A549 (cell line): ENCODE results near the gene IPO13. TPM values are rescaled to one million over a fixed set of nuclear protein-coding genes. Genes with fewer than 3 reads are reported as not detected.

Experiments used
- ATAC-seq, 2 experiments: fragments of 200-7000 bp in 1 of 2; fragments of >200 bp in 1 of 2; cut with Nextera tagmentation in 1 of 2; cut with Tn5 transposase in 1 of 2; 3 replicates each; pipeline versions ENCODE4 v1.8.0 to v1.9.1; 2018 to 2020; ENCODE audit warnings: mild to moderate bottlenecking in 1 of 2, moderate library complexity in 1 of 2
- CTCF ChIA-PET: fragments of 300-600 bp; sonication (Branson Sonifier 250); formaldehyde crosslinking; extraction: SDS; loops from one replicate; lab custom pipeline; 2021; ENCODE audit warnings: antibody characterized with exemption, inconsistent platforms; lab: Yijun Ruan, JAX
- POLR2A ChIA-PET: fragments of 350-600 bp; formaldehyde crosslinking; extraction: SDS; loops from one replicate; lab custom pipeline; 2021; ENCODE audit warnings: antibody characterized with exemption, inconsistent platforms; lab: Yijun Ruan, JAX
- DNase-seq, 2 experiments: peaks; one replicate each; pipeline versions ENCODE4 v3.0.0 to v3.0.0-alpha.2; 2011 to 2016; ENCODE audit warnings: low read depth in 1 of 2, low spot score in 1 of 2
- FAIRE-seq: peaks from 2 replicates; lab custom pipeline; 2011; peaks lifted over from hg19 to GRCh38; lab: Jason Lieb, UNC
- H3K27ac ChIP-seq, 2 experiments: fragments of >200 bp; sonication (Bioruptor Twin); formaldehyde crosslinking; 3 replicates each; pipeline ENCODE4 v1.5.1; 2016 to 2017
- H3K4me1 ChIP-seq: fragments of >200 bp; sonication (Bioruptor Twin); formaldehyde crosslinking; 3 replicates; pipeline ENCODE4 v1.6.1; 2016
- H3K4me2 ChIP-seq: fragments of >200 bp; sonication (Bioruptor Twin); formaldehyde crosslinking; 3 replicates; pipeline ENCODE4 v1.6.1; 2016
- H3K4me3 ChIP-seq: fragments of >200 bp; sonication (Bioruptor Twin); formaldehyde crosslinking; 3 replicates; pipeline ENCODE4 v1.5.1; 2016
- H3K9me3 ChIP-seq: fragments of >200 bp; sonication (Bioruptor Twin); formaldehyde crosslinking; 3 replicates; pipeline ENCODE4 v1.6.1; 2016
- CBX8 ChIP-seq: fragments of 200-600 bp; sonication (generic); IDR thresholded peaks from 2 replicates; pipeline ENCODE4 v1.6.1; 2016
- ELK1 ChIP-seq: fragments of 150-350 bp; IDR thresholded peaks from 2 replicates; pipeline ENCODE4 v1.6.1; 2014; ENCODE audit warnings: low read depth, mild to moderate bottlenecking, low read length
- EP300 ChIP-seq, 2 experiments: fragments of >200 bp; sonication (Bioruptor Twin); formaldehyde crosslinking; IDR thresholded peaks; 2 replicates in 1 of 2; 3 replicates in 1 of 2; pipeline ENCODE4 v1.6.1; 2016 to 2017
- FOSL2 ChIP-seq, 2 experiments: fragments of 450-650 bp in 1 of 2; fragments of >200 bp in 1 of 2; sonication (Bioruptor Twin) in 1 of 2; formaldehyde crosslinking; IDR thresholded peaks; 2 replicates each; pipeline versions ENCODE4 v1.5.0 to v1.6.1; 2016 to 2020; ENCODE audit warnings: mild to moderate bottlenecking in 1 of 2, moderate library complexity in 1 of 2
- FOXS1 ChIP-seq: fragments of 250-450 bp; sonication (Bioruptor Pico); IDR thresholded peaks from 2 replicates; pipeline ENCODE4 v1.5.0; 2020; ENCODE audit warnings: mild to moderate bottlenecking, moderate library complexity
- HDAC2 ChIP-seq: fragments of 200-600 bp; sonication (generic); IDR thresholded peaks from 2 replicates; pipeline ENCODE4 v1.6.1; 2016
- JUN ChIP-seq, 2 experiments: fragments of >200 bp; sonication (Bioruptor Twin); formaldehyde crosslinking; IDR thresholded peaks; 2 replicates in 1 of 2; 3 replicates in 1 of 2; pipeline ENCODE4 v1.6.1; 2016 to 2017
- KDM5A ChIP-seq: fragments of 200-600 bp; sonication (generic); IDR thresholded peaks from 2 replicates; pipeline ENCODE4 v1.6.1; 2016; ENCODE audit warnings: antibody characterized with exemption, mild to moderate bottlenecking
- MAZ ChIP-seq: fragments of 150-350 bp; IDR thresholded peaks from 2 replicates; pipeline ENCODE4 v1.6.1; 2014; ENCODE audit warnings: antibody characterized with exemption, low read depth, low read length, borderline replicate concordance
- NPAS2 ChIP-seq: fragments of 250-450 bp; sonication (Bioruptor Pico); IDR thresholded peaks from 2 replicates; pipeline ENCODE4 v1.8.0; 2022; ENCODE audit warnings: mild to moderate bottlenecking, moderate library complexity, borderline replicate concordance
- PHF8 ChIP-seq: fragments of 200-600 bp; sonication (generic); IDR thresholded peaks from 2 replicates; pipeline ENCODE4 v1.6.1; 2016; ENCODE audit warnings: low read depth, mild to moderate bottlenecking, antibody characterized with exemption, moderate library complexity, borderline replicate concordance
- POLR2A ChIP-seq: IDR thresholded peaks from 2 replicates; pipeline ENCODE4 v1.6.1; 2012; ENCODE audit warnings: mild to moderate bottlenecking, low read length
- RARB ChIP-seq: fragments of 250-450 bp; sonication (Bioruptor Pico); IDR thresholded peaks from 2 replicates; pipeline ENCODE4 v1.8.0; 2021; ENCODE audit warnings: mild to moderate bottlenecking, moderate library complexity
- WGBS: methylation state at CpG from one replicate; pipeline ENCODE4 v1.1.6; 2017; ENCODE audit errors: missing lambda C conversion rate; 5-methylcytosine and 5-hydroxymethylcytosine counted together
- polyA plus RNA-seq, 4 experiments: library from polyadenylated mRNA; depleted of rRNA in 3 of 4; stranded (reverse); fragments of >200 nt; fragmentation: RNase III in 1 of 4; extraction: RNeasy Plus Mini Kit Qiagen cat#74134 plus additional on column Dnase treatment in 1 of 4; gene quantifications; 2 replicates in 3 of 4; 3 replicates in 1 of 4; pipeline ENCODE4 v1.2.3, GENCODE V29; 2011 to 2017
- TF ChIP-seq, protein P1 (sequence below): fragments of 450-650 bp; IDR thresholded peaks from 2 replicates; pipeline ENCODE4 v1.6.1; 2014; ENCODE audit warnings: antibody characterized with exemption
- TF ChIP-seq, protein P2 (sequence below): fragments of >200 bp; sonication (Bioruptor Twin); formaldehyde crosslinking; IDR thresholded peaks from 3 replicates; pipeline ENCODE4 v1.5.1; 2016
- TF ChIP-seq, protein P3 (sequence below): IDR thresholded peaks from 2 replicates; pipeline ENCODE4 v1.6.1; 2012
- TF ChIP-seq, protein P4 (sequence below): IDR thresholded peaks from 2 replicates; pipeline ENCODE4 v1.6.1; 2012; ENCODE audit warnings: low read depth, borderline replicate concordance
- TF ChIP-seq, protein P5 (sequence below): IDR thresholded peaks from 2 replicates; pipeline ENCODE4 v1.6.1; 2012

Gene IPO13
- polyA plus RNA-seq, 2 of the 4 experiments (the other 2 are of a cell fraction): 8.1 to 15.8 TPM

- POLR2A ChIA-PET: no interaction called here
- DNase-seq (no peak), FAIRE-seq (no peak), ATAC-seq (no peak)
- CTCF ChIA-PET: interaction anchor here (0.5 to 1.9 kb wide), 5 partner anchors 37 to 345 kb away, joined by 4 to 7 read pairs (median 5); no protein-coding TSS in a partner anchor
- Histone ChIP-seq H3K4me2 (peak overlapping the region; percentile 97), H3K27ac (no peak overlapping the region), H3K4me3 (no peak overlapping the region), H3K4me1 (peaks cover 21% of the 10 kb centered on the region; the same call in 2 of the 3 replicates), H3K9me3 (no peaks in the 10 kb centered on the region)
- WGBS: 94% methylated on average over 12 of the region's 17 CpGs
- TF ChIP-seq MAZ: no peak
- no peak for TF ChIP-seq EP300 (IDR thresholded peaks at IDR 0.05)
- TF ChIP-seq, all 56 proteins: peak for 0
Measured at GRCh38 chr1:43971336-43971980, 24.7 kb downstream of the IPO13 start.

DNA sequence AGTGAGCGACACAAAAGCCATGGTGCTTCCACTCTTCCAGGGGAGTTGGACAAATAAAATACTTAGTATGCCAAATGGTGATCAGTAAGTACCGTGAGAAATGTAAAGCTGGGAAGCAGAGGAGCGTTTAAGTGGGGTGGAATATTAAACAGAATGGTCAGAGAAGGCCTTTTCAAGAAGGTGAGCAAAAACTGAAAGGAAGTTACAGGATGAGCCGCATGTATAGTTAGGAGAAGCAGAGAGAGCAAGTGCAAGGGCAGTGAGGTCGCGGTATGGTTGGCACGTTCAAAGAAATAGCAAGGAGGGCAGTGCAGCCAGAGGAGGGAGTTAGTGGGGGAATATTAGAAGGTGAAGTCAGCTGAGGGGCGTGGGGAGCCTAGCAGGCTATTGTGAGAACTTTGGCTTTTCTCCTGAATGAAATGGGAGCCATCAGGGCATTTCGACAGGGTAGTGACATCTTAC lies 27.3 kb downstream of the IPO13 start:
- CTCF ChIA-PET: interaction anchor here (2.2 to 3.1 kb wide), 2 partner anchors 31 to 210 kb away, joined by 6 to 15 read pairs; no protein-coding TSS in a partner anchor

DNA sequence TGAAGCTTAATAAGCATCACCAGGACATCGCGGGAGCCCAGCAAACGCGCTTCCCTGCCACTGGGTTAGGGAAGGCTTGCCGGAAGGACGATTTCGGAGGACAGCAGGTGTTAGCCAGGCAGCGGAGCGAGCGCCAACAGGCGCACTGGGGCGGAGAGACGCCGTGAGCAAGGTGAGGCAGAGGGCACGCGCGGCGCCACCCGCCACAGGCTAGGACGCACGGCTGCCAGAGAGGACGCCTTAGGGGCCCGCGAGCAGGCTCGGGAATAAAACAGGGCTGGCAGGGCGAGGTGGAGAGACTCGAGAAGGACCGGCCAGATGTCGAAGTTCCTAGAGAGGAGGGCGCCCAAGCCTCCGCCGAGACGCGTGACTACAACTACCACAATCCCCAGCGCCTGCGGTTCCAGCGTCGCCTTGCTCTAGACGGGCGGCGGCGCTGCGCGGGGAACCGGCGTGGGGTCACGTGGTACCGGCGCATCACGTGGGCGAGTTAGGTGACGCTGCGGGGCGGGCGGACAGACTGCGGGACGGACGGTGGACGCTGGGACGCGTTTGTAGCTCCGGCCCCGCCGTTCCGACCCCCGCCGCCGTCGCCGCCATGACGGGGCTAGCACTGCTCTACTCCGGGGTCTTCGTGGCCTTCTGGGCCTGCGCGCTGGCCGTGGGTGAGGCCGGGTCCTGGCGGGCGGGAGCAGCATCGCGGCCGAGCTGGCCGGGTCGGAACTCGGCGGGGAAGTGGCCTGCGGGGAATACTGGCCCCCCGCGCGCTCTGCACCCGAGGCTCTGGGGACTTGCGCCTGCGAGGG lies 27.9 kb downstream of the IPO13 start, which contains the start of gene ATP6V0B:
Gene ATP6V0B (plus strand): TSS at position 518 of the 806 bp plus-strand sequence. CDS start 81 bp downstream, at position 599.
- DNase-seq (peak; percentile 87 to 91), ATAC-seq (peak; percentile 73 to 85), FAIRE-seq (no peak)
- H3K27ac ChIP-seq: peak within 1 kb of the TSS; percentile 94 to 95
- ChIA-PET CTCF (interaction anchor here (1.0 to 3.1 kb wide), 6 partner anchors 14 to 211 kb away, joined by 3 to 15 read pairs (median 7); no protein-coding TSS in a partner anchor), POLR2A (interaction anchor here (0.8 to 1.5 kb wide), 2 partner anchors 322 to 324 kb away, joined by 3 to 5 read pairs; partner anchors contain the start of gene KDM4A)
- peaks cover 35% of the 10 kb centered on the region; the same call in 2 of the 3 replicates for H3K4me1 ChIP-seq
- WGBS: 4% methylated on average over 19 of the region's 93 CpGs
- no peaks in the 10 kb centered on the region for H3K9me3 ChIP-seq
- peak within 1 kb of the TSS; percentile 79 for H3K4me2 ChIP-seq
- peak within 1 kb of the TSS; percentile 95 for H3K4me3 ChIP-seq
- TF ChIP-seq, protein P1, sequence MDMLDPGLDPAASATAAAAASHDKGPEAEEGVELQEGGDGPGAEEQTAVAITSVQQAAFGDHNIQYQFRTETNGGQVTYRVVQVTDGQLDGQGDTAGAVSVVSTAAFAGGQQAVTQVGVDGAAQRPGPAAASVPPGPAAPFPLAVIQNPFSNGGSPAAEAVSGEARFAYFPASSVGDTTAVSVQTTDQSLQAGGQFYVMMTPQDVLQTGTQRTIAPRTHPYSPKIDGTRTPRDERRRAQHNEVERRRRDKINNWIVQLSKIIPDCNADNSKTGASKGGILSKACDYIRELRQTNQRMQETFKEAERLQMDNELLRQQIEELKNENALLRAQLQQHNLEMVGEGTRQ: peak; percentile 99
- peak; percentile 60; the same call in 1 of the 2 replicates for TF ChIP-seq PHF8
- TF ChIP-seq JUN (IDR thresholded peaks at IDR 0.05): peak; percentile 44 to 80; a peak in 4 of 5 replicates
- peak; percentile 56 for TF ChIP-seq POLR2A
- TF ChIP-seq, protein P2, sequence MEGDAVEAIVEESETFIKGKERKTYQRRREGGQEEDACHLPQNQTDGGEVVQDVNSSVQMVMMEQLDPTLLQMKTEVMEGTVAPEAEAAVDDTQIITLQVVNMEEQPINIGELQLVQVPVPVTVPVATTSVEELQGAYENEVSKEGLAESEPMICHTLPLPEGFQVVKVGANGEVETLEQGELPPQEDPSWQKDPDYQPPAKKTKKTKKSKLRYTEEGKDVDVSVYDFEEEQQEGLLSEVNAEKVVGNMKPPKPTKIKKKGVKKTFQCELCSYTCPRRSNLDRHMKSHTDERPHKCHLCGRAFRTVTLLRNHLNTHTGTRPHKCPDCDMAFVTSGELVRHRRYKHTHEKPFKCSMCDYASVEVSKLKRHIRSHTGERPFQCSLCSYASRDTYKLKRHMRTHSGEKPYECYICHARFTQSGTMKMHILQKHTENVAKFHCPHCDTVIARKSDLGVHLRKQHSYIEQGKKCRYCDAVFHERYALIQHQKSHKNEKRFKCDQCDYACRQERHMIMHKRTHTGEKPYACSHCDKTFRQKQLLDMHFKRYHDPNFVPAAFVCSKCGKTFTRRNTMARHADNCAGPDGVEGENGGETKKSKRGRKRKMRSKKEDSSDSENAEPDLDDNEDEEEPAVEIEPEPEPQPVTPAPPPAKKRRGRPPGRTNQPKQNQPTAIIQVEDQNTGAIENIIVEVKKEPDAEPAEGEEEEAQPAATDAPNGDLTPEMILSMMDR: no peak
- TF ChIP-seq HDAC2: no peak
- no peak for TF ChIP-seq FOSL2 (IDR thresholded peaks at IDR 0.05)
- TF ChIP-seq FOSL2 (CRISPR knock-in tag; IDR thresholded peaks at IDR 0.05): no peak
- 0 out of 2 replicates have a peak, but pooled peaks have one; percentile 40 for TF ChIP-seq KDM5A
- TF ChIP-seq NPAS2: peak; percentile 86
- TF ChIP-seq, protein P3, sequence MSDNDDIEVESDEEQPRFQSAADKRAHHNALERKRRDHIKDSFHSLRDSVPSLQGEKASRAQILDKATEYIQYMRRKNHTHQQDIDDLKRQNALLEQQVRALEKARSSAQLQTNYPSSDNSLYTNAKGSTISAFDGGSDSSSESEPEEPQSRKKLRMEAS: peak; percentile 81
- no peak for TF ChIP-seq FOXS1 (CRISPR knock-in tag)
- TF ChIP-seq RARB (CRISPR knock-in tag): no peak
- TF ChIP-seq, protein P4, sequence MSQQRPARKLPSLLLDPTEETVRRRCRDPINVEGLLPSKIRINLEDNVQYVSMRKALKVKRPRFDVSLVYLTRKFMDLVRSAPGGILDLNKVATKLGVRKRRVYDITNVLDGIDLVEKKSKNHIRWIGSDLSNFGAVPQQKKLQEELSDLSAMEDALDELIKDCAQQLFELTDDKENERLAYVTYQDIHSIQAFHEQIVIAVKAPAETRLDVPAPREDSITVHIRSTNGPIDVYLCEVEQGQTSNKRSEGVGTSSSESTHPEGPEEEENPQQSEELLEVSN: 0 out of 2 replicates have a peak, but pooled peaks have one; percentile 41
- TF ChIP-seq CBX8: no peak
- TF ChIP-seq ELK1: no peak
- TF ChIP-seq, all 56 proteins: peak for 8

More for the DNA sequence above, 27.3 kb downstream of the IPO13 start:
- Histone ChIP-seq H3K4me3 (peak overlapping the region; percentile 95), H3K27ac (peak overlapping the region; percentile 94 to 95), H3K4me1 (peaks cover 35% of the 10 kb centered on the region; the same call in 2 of the 3 replicates), H3K9me3 (no peaks in the 10 kb centered on the region), H3K4me2 (peak overlapping the region; percentile 79)
- POLR2A ChIA-PET: interaction anchor here (0.8 to 1.5 kb wide), 2 partner anchors 321 to 324 kb away, joined by 3 to 5 read pairs; partner anchors contain the start of gene KDM4A
- 58% methylated on average over 9 of the region's 9 CpGs for WGBS
- ATAC-seq: peak in 1 of 2 experiments; percentile 6; a peak in 2 of 6 replicates
- TF ChIP-seq CBX8: no peak
- TF ChIP-seq, protein P5, sequence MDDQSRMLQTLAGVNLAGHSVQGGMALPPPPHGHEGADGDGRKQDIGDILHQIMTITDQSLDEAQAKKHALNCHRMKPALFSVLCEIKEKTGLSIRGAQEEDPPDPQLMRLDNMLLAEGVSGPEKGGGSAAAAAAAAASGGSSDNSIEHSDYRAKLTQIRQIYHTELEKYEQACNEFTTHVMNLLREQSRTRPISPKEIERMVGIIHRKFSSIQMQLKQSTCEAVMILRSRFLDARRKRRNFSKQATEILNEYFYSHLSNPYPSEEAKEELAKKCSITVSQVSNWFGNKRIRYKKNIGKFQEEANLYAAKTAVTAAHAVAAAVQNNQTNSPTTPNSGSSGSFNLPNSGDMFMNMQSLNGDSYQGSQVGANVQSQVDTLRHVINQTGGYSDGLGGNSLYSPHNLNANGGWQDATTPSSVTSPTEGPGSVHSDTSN: 0 out of 2 replicates have a peak, but pooled peaks have one; percentile 39
- FAIRE-seq: no peak
- DNase-seq: peak in 1 of 2 experiments; percentile 46
